Keratinocyte (primary cell): ENCODE results near the gene ANKMY2. TPM values are rescaled to one million over a fixed set of nuclear protein-coding genes. Genes with fewer than 3 reads are reported as not detected.

Source experiments
- DNase-seq: peaks from one replicate; pipeline ENCODE4 v3.0.0-alpha.2; 2011; ENCODE audit warnings: low read depth, missing footprints, low spot score
- FAIRE-seq: peaks from 2 replicates; lab custom pipeline; 2011; peaks lifted over from hg19 to GRCh38; lab: Jason Lieb, UNC
- H2AFZ ChIP-seq: 2 replicates; pipeline ENCODE4 v1.6.0; 2012; ENCODE audit warnings: low read length, control low read depth, inconsistent platforms; ENCODE audit not compliant: control insufficient read depth
- H3K27ac ChIP-seq: 2 replicates; pipeline ENCODE4 v1.5.1; 2011; ENCODE audit warnings: low read length; ENCODE audit not compliant: control insufficient read depth, insufficient read depth
- H3K27me3 ChIP-seq: 3 replicates; pipeline ENCODE4 v1.6.0; 2011; ENCODE audit warnings: low read length; ENCODE audit not compliant: control insufficient read depth, insufficient read depth; ENCODE audit errors: extremely low read depth
- H3K36me3 ChIP-seq, 2 experiments: 2 replicates in 1 of 2; 3 replicates in 1 of 2; pipeline ENCODE4 v1.5.1; 2011; ENCODE audit warnings: low read length in 2 of 2, mild to moderate bottlenecking in 1 of 2; ENCODE audit not compliant: control insufficient read depth in 2 of 2, insufficient read depth in 2 of 2; ENCODE audit errors: extremely low read depth in 1 of 2
- H3K4me1 ChIP-seq: 3 replicates; pipeline ENCODE4 v1.5.1; 2011; ENCODE audit warnings: low read length; ENCODE audit not compliant: control insufficient read depth, insufficient read depth; ENCODE audit errors: extremely low read depth
- H3K4me2 ChIP-seq: 3 replicates; pipeline ENCODE4 v1.6.0; 2011; ENCODE audit warnings: low read depth, low read length; ENCODE audit not compliant: control insufficient read depth, insufficient read depth; ENCODE audit errors: extremely low read depth
- H3K4me3 ChIP-seq, 3 experiments: fragments of 200-600 bp in 1 of 3; sonication (generic) in 1 of 3; 2 replicates in 2 of 3; 3 replicates in 1 of 3; pipeline ENCODE4 v1.5.1; 2011 to 2016; ENCODE audit warnings: low read length in 3 of 3, mild to moderate bottlenecking in 3 of 3, control low read depth in 2 of 3, inconsistent platforms in 1 of 3, low read depth in 1 of 3, mixed read lengths in 1 of 3, mixed run types in 1 of 3, moderate library complexity in 1 of 3; ENCODE audit not compliant: control insufficient read depth in 2 of 3, insufficient read depth in 2 of 3; ENCODE audit errors: extremely low read depth in 1 of 3
- H3K79me2 ChIP-seq: 2 replicates; pipeline ENCODE4 v1.6.0; 2012; ENCODE audit warnings: low read length; ENCODE audit not compliant: control insufficient read depth, insufficient read depth
- H3K9ac ChIP-seq: 3 replicates; pipeline ENCODE4 v1.6.0; 2011; ENCODE audit warnings: low read length; ENCODE audit not compliant: control insufficient read depth, insufficient read depth; ENCODE audit errors: extremely low read depth
- H3K9me1 ChIP-seq: 3 replicates; pipeline ENCODE4 v1.6.0; 2011; ENCODE audit warnings: low read length; ENCODE audit not compliant: control insufficient read depth, insufficient read depth; ENCODE audit errors: extremely low read depth
- H3K9me3 ChIP-seq: 2 replicates; pipeline ENCODE4 v1.5.1; 2012; ENCODE audit warnings: low read depth, low read length; ENCODE audit not compliant: control insufficient read depth
- H4K20me1 ChIP-seq: 3 replicates; pipeline ENCODE4 v1.6.0; 2011; ENCODE audit warnings: low read length; ENCODE audit not compliant: control insufficient read depth, insufficient read depth; ENCODE audit errors: extremely low read depth
- EZH2 ChIP-seq: IDR thresholded peaks from one replicate; pipeline ENCODE4 v1.6.1; 2012; ENCODE audit warnings: inconsistent platforms, mild to moderate bottlenecking, low read length, moderate library complexity
- dilution Hi-C: fragments of 300-500 bp; cut with MboI; formaldehyde crosslinking; loops from one replicate; pipeline ENCODE4 v1.7.0; 2020; ENCODE audit warnings: low sequenced_read_pairs; ENCODE audit not compliant: extremely low pct_ligation_motif_present
- polyA plus RNA-seq, 5 experiments: library from polyadenylated mRNA; depleted of rRNA in 3 of 5; stranded (reverse) in 3 of 5; stranded (forward) in 1 of 5; unstranded in 1 of 5; fragments of >200 nt; gene quantifications; 1 replicate in 1 of 5; 2 replicates in 3 of 5; 3 replicates in 1 of 5; pipeline versions ENCODE4 v1.2.1 to v1.2.3, GENCODE V29; 2011 to 2012; ENCODE audit warnings: missing spikeins in 2 of 5, low read depth in 1 of 5, low replicate concordance in 1 of 5
- TF ChIP-seq, protein P1 (sequence below), 3 experiments: IDR thresholded peaks in 1 of 3; conservative IDR thresholded peaks in 1 of 3; optimal IDR thresholded peaks in 1 of 3; 2 replicates in 2 of 3; 3 replicates in 1 of 3; pipeline versions ENCODE3 to v1.5.1; 2011; ENCODE audit warnings: low read length in 3 of 3, mild to moderate bottlenecking in 3 of 3, moderate library complexity in 2 of 3, control low read depth in 1 of 3, inconsistent platforms in 1 of 3; ENCODE audit not compliant: insufficient read depth in 2 of 3; ENCODE audit errors: extremely low read depth in 1 of 3

ANKMY2 gene
- polyA plus RNA-seq, 1 donor (not counting 4 experiments of a cell fraction or from before 2014, with no cell fraction given): 13.3 TPM

DNA sequence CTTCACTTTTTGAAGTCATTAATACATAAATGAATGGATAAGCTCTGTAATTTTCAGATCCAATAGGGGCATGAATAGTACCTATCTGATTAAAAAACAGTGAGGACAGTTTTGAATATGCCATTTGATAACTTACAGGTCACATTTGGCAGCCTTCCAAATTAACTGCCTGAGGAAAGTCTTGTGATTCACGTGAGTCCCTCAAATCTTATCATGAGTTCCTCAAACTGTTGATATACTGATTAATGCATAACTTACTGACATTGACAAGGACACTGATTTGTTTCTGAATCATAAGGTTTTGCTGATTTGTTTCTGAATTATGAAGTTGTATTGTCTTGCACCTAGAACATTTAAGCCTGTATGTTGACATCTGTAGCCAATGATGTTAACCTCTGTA, 55.1 kb downstream of the ANKMY2 start:
- no peaks in the 10 kb centered on the region for H3K4me1 ChIP-seq

GRCh38 chr7:16589881-16590280, 55.7 kb downstream of the ANKMY2 start:
- Histone ChIP-seq H3K27me3 (no peaks in the 10 kb centered on the region), H3K9me3 (no peaks in the 10 kb centered on the region), H3K4me1 (no peaks in the 10 kb centered on the region), H3K4me3 (no peak overlapping the region), H2AFZ (no peak overlapping the region), H4K20me1 (no peaks in the 10 kb centered on the region), H3K27ac (no peak overlapping the region), H3K79me2 (no peaks in the 10 kb centered on the region), H3K9ac (no peak overlapping the region), H3K36me3 (no peaks in the 10 kb centered on the region), H3K4me2 (no peak overlapping the region), H3K9me1 (no peaks in the 10 kb centered on the region)
- dilution Hi-C loops: no loop called here
- no peak for TF ChIP-seq EZH2
- TF ChIP-seq, protein P1, sequence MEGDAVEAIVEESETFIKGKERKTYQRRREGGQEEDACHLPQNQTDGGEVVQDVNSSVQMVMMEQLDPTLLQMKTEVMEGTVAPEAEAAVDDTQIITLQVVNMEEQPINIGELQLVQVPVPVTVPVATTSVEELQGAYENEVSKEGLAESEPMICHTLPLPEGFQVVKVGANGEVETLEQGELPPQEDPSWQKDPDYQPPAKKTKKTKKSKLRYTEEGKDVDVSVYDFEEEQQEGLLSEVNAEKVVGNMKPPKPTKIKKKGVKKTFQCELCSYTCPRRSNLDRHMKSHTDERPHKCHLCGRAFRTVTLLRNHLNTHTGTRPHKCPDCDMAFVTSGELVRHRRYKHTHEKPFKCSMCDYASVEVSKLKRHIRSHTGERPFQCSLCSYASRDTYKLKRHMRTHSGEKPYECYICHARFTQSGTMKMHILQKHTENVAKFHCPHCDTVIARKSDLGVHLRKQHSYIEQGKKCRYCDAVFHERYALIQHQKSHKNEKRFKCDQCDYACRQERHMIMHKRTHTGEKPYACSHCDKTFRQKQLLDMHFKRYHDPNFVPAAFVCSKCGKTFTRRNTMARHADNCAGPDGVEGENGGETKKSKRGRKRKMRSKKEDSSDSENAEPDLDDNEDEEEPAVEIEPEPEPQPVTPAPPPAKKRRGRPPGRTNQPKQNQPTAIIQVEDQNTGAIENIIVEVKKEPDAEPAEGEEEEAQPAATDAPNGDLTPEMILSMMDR (optimal IDR thresholded peaks at IDR 0.05 in 1 of 3, IDR thresholded peaks at IDR 0.05 in 1 of 3, conservative IDR thresholded peaks at IDR 0.05 in 1 of 3; ENCODE audit: extremely low read depth in 1 of 3, insufficient read depth in 2 of 3, low read length in 3 of 3): no peak
- DNase-seq (no peak), FAIRE-seq (no peak)

More for the DNA sequence above, 55.1 kb downstream of the ANKMY2 start:
- FAIRE-seq (no peak), DNase-seq (no peak)
- H3K9ac ChIP-seq: no peak overlapping the region
- no peak overlapping the region for H3K27ac ChIP-seq
- no peak overlapping the region for H2AFZ ChIP-seq
- H3K9me3 ChIP-seq: no peaks in the 10 kb centered on the region
- H3K4me2 ChIP-seq: no peak overlapping the region
- H3K4me3 ChIP-seq: no peak overlapping the region
- dilution Hi-C loops: no loop called here
- H3K36me3 ChIP-seq: no peaks in the 10 kb centered on the region
- H3K9me1 ChIP-seq: no peaks in the 10 kb centered on the region
- H3K27me3 ChIP-seq: no peaks in the 10 kb centered on the region
- TF ChIP-seq, protein P1 (optimal IDR thresholded peaks at IDR 0.05 in 1 of 3, IDR thresholded peaks at IDR 0.05 in 1 of 3, conservative IDR thresholded peaks at IDR 0.05 in 1 of 3; ENCODE audit: extremely low read depth in 1 of 3, insufficient read depth in 2 of 3, low read length in 3 of 3): no peak
- no peak for TF ChIP-seq EZH2
- no peaks in the 10 kb centered on the region for H3K79me2 ChIP-seq
- no peaks in the 10 kb centered on the region for H4K20me1 ChIP-seq
